ENCODE measurements around the gene FUOM. TPM values are rescaled to one million over a fixed set of nuclear protein-coding genes. Genes with fewer than 3 reads are reported as not detected.
A peak's percentile ranks its signal among the peaks of the same experiment; 100 is the strongest.

FUOM gene
- total RNA-seq, 2 donors from 2014 or later = 14.9 to 17.1 TPM

- Mint-ChIP-seq H3K4me1 (ENCODE audit: low read depth) (peaks cover 6% of the 10 kb centered on the region), H3K27ac (no peak overlapping the region), H3K9me3 (no peaks in the 10 kb centered on the region), H3K4me3 (no peak overlapping the region), H3K27me3 (ENCODE audit: low read depth) (peaks cover 24% of the 10 kb centered on the region), H3K36me3 (ENCODE audit: insufficient read depth in 2 of 2) (no peaks in the 10 kb centered on the region)
- ATAC-seq (replicated peaks in 1 of 2) (no peak), DNase-seq (no peak)
Observed at GRCh38 chr10:133349577-133350011, 8.2 kb downstream of the FUOM start.

GRCh38 chr10:133349160-133349568, 8.7 kb downstream of the FUOM start:
- ATAC-seq (replicated peaks in 1 of 2) = no peak
- DNase-seq = no peak
- no peak overlapping the region for H3K4me3 Mint-ChIP-seq

DNA sequence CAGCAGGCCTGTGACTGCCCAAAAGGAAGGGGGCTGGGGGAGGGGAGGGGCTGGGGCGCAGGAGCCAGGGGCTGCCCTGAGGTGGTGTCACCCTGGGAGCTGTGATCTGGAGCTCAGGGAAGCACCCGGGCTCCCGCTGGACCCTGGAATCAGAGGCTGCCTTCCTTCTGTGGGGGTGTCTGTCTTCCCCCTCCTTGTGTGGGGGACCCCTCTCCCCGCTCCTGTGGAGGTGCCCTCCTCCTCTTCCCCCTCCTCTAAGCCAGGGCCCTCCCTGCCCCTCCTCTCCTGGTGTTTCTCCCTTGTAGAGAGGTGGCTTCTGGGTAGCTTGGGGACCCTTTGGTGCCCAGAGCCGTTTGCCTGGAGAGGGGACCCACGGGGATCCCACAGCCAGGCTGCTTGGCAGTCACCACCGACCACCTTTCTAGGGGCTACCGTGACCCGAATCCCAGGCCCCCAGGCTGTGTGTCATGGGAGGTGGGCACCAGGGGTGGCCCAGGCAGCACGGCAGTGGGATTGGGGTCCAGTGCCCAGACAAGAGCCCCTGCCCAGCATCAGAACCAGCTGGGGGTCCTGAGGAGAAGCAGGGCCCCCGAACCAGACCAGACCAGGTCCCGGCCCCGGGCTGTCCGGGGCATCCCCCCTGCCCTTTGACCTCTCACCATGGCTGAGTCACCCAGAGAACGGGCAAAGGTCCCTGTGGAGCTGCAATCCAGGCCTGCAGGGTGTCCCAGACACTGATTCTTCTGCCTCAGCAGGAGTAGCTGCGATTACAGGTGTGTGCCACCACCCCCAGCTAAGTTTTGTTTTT, 9.9 kb downstream of the FUOM start:
- Mint-ChIP-seq H3K36me3 (ENCODE audit: insufficient read depth in 2 of 2) (no peaks in the 10 kb centered on the region), H3K4me3 (no peak overlapping the region), H3K27me3 (ENCODE audit: low read depth) (peaks cover 36% of the 10 kb centered on the region), H3K27ac (no peak overlapping the region), H3K4me1 (ENCODE audit: low read depth) (peaks cover 6% of the 10 kb centered on the region), H3K9me3 (no peaks in the 10 kb centered on the region)
- DNase-seq (no peak), ATAC-seq (replicated peaks in 1 of 2) (no peak)

More at GRCh38 chr10:133349160-133349568, 8.7 kb downstream of the FUOM start:
- Mint-ChIP-seq H3K4me1 (ENCODE audit: low read depth) (peaks cover 6% of the 10 kb centered on the region), H3K9me3 (no peaks in the 10 kb centered on the region), H3K36me3 (ENCODE audit: insufficient read depth in 2 of 2) (no peaks in the 10 kb centered on the region), H3K27me3 (ENCODE audit: low read depth) (peaks cover 29% of the 10 kb centered on the region), H3K27ac (no peak overlapping the region)

DNA sequence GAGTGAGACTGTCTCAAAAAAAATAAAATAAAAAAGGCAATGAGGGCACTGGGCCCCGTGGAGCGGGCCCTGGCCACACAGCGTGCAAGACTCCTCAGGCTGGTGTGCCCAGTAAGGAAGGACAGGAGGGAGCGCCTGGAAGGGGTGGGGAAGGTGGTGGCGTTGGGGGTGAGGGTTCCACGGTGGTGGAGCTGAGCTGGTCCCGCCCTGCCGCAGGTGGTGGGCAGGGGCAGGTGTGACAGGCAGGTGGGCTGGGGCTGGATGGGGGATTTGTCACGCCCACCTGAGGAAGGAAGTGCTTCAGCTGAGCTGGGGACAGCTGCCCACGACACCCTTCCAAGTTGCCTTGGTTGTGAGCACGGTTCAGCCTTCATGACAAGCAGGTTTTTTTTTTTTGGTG, 11.4 kb downstream of the FUOM start:
- ATAC-seq (replicated peaks in 1 of 2) (no peak), DNase-seq (no peak)
- Mint-ChIP-seq H3K4me3 (no peak overlapping the region), H3K4me1 (ENCODE audit: low read depth) (peaks cover 6% of the 10 kb centered on the region), H3K9me3 (no peaks in the 10 kb centered on the region), H3K27ac (no peak overlapping the region), H3K36me3 (ENCODE audit: insufficient read depth in 2 of 2) (no peaks in the 10 kb centered on the region), H3K27me3 (ENCODE audit: low read depth) (peaks cover 41% of the 10 kb centered on the region)

GRCh38 chr10:133344236-133344635, 13.6 kb downstream of the FUOM start:
- H3K9me3 Mint-ChIP-seq = no peaks in the 10 kb centered on the region
- H3K27me3 Mint-ChIP-seq (ENCODE audit: low read depth) = peaks cover 38% of the 10 kb centered on the region
- ATAC-seq (replicated peaks in 1 of 2) = no peak
- no peak overlapping the region for H3K27ac Mint-ChIP-seq
- H3K4me1 Mint-ChIP-seq (ENCODE audit: low read depth) = peaks cover 4% of the 10 kb centered on the region
- no peaks in the 10 kb centered on the region for H3K36me3 Mint-ChIP-seq (ENCODE audit: insufficient read depth in 2 of 2)
- H3K4me3 Mint-ChIP-seq = no peak overlapping the region
- DNase-seq = no peak

- H3K9me3 Mint-ChIP-seq = no peaks in the 10 kb centered on the region
- no peaks in the 10 kb centered on the region for H3K4me1 Mint-ChIP-seq (ENCODE audit: low read depth)
- no peaks in the 10 kb centered on the region for H3K36me3 Mint-ChIP-seq (ENCODE audit: insufficient read depth in 2 of 2)
- no peak overlapping the region for H3K4me3 Mint-ChIP-seq
- H3K27me3 Mint-ChIP-seq (ENCODE audit: low read depth) = peaks cover 33% of the 10 kb centered on the region
- DNase-seq (no peak), ATAC-seq (replicated peaks in 1 of 2) (no peak)
- H3K27ac Mint-ChIP-seq = no peak overlapping the region
Observed at GRCh38 chr10:133343558-133343957, 14.3 kb downstream of the FUOM start.

DNA sequence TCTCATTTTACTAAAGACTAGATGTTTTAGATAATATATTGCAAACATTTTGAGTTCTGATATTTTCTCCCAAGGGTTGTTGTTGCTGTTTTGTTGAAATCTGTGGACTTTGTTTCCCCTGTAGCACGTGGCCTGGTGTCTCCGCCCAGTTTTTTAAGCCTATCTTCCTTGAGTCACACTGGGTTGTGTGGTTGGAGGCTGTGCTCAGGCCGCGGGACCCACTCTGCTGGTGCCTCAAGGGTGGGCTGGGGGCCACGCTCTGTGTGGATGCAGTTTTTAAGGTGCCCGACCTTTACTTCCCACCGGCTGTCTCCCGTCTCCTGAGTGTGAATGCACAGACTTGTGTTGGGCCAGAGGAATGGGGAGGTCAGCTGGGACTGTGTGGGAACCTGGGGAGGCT, 14.9 kb downstream of the FUOM start:
- peaks cover 33% of the 10 kb centered on the region for H3K27me3 Mint-ChIP-seq (ENCODE audit: low read depth)
- no peak for DNase-seq
- no peaks in the 10 kb centered on the region for H3K9me3 Mint-ChIP-seq
- ATAC-seq (replicated peaks in 1 of 2) = no peak
- no peaks in the 10 kb centered on the region for H3K36me3 Mint-ChIP-seq (ENCODE audit: insufficient read depth in 2 of 2)
- no peaks in the 10 kb centered on the region for H3K4me1 Mint-ChIP-seq (ENCODE audit: low read depth)
- H3K27ac Mint-ChIP-seq = no peak overlapping the region
- H3K4me3 Mint-ChIP-seq = no peak overlapping the region

GRCh38 chr10:133341983-133342382, 15.8 kb downstream of the FUOM start:
- H3K27ac Mint-ChIP-seq = no peak overlapping the region
- ATAC-seq (replicated peaks in 1 of 2) = no peak
- no peak for DNase-seq

GRCh38 chr10:133339708-133340380, 18.0 kb downstream of the FUOM start:
- H3K9me3 Mint-ChIP-seq = no peaks in the 10 kb centered on the region

More at GRCh38 chr10:133341983-133342382, 15.8 kb downstream of the FUOM start:
- no peaks in the 10 kb centered on the region for H3K4me1 Mint-ChIP-seq (ENCODE audit: low read depth)
- H3K36me3 Mint-ChIP-seq (ENCODE audit: insufficient read depth in 2 of 2) = no peaks in the 10 kb centered on the region
- H3K4me3 Mint-ChIP-seq = no peak overlapping the region
- H3K9me3 Mint-ChIP-seq = no peaks in the 10 kb centered on the region
- H3K27me3 Mint-ChIP-seq (ENCODE audit: low read depth) = peaks cover 33% of the 10 kb centered on the region

GRCh38 chr10:133338080-133339071, 19.4 kb downstream of the FUOM start:
- DNase-seq (no peak), ATAC-seq (replicated peaks in 1 of 2) (no peak)
- Mint-ChIP-seq H3K36me3 (ENCODE audit: insufficient read depth in 2 of 2) (no peaks in the 10 kb centered on the region), H3K4me1 (ENCODE audit: low read depth) (peaks cover 7% of the 10 kb centered on the region), H3K4me3 (no peak overlapping the region), H3K27me3 (ENCODE audit: low read depth) (peaks cover 22% of the 10 kb centered on the region), H3K27ac (no peak overlapping the region), H3K9me3 (no peaks in the 10 kb centered on the region)

More at GRCh38 chr10:133339708-133340380, 18.0 kb downstream of the FUOM start:
- Mint-ChIP-seq H3K4me1 (ENCODE audit: low read depth) (peaks cover 3% of the 10 kb centered on the region), H3K27me3 (ENCODE audit: low read depth) (peaks cover 20% of the 10 kb centered on the region), H3K36me3 (ENCODE audit: insufficient read depth in 2 of 2) (no peaks in the 10 kb centered on the region), H3K4me3 (no peak overlapping the region), H3K27ac (no peak overlapping the region)
- no peak for DNase-seq
- ATAC-seq (replicated peaks in 1 of 2) = no peak

- Mint-ChIP-seq H3K9me3 (no peaks in the 10 kb centered on the region), H3K4me3 (no peak overlapping the region), H3K27me3 (ENCODE audit: low read depth) (peaks cover 27% of the 10 kb centered on the region), H3K27ac (no peak overlapping the region), H3K36me3 (ENCODE audit: insufficient read depth in 2 of 2) (no peaks in the 10 kb centered on the region), H3K4me1 (ENCODE audit: low read depth) (peaks cover 7% of the 10 kb centered on the region)
- DNase-seq = no peak
- ATAC-seq (replicated peaks in 1 of 2) = no peak
Observed at GRCh38 chr10:133337370-133337725, 20.5 kb downstream of the FUOM start.

DNA sequence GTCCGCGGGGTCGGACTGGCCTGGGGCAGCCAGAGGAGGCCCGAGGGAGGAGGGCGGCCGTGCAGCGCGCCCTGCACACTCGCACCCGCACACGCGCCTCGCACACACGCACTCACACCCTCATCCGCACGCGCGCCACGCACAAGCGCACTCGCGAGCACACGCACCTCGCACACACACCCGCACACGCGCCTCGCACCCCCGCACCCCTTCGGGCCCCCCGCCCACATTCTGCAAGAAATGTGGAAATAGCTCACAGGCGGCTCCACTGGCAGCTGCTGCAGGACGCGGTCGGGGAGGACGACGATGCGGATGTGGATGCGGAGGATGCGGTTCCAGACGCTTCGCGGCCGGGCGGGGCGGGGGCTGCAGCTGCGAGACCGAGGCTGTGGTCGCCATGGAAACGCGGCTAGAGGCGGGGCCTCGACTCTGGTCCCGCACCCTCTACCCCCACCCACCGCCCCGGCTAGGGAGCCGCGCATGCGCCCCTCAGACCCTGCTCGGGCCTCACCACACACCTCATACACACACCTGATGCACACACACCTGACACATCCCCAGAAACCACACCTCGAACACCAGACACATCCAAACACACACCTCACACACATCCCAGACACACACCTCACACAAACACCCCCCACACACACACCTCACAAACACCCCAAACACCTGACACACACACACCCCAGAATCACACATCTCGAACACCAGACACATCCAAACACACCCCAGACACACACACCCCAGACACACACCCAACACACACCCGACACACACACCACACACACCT, 21.0 kb downstream of the FUOM start, which contains the start of gene CALY:
TSS of gene CALY (minus strand) at position 320 of the 793 bp plus-strand sequence. CDS start 7,907 bp downstream, outside the sequence.
- Mint-ChIP-seq H3K27ac (no peak within 1 kb of the TSS), H3K27me3 (ENCODE audit: low read depth) (peaks cover 32% of the 10 kb centered on the region), H3K4me3 (peak within 1 kb of the TSS; percentile 13 to 67), H3K4me1 (ENCODE audit: low read depth) (peaks cover 7% of the 10 kb centered on the region), H3K9me3 (no peaks in the 10 kb centered on the region), H3K36me3 (ENCODE audit: insufficient read depth in 2 of 2) (no peaks in the 10 kb centered on the region)
- DNase-seq (peak; percentile 69 to 80), ATAC-seq (replicated peaks in 1 of 2) (peak; percentile 56 to 66)

Measured in activated T-cell treated with anti-CD3 and anti-CD28 coated beads, Interleukin-2, amount 50 U/mL, for 72 hours (primary cell).